Measurements from ENCODE around the gene MRM2.

The MRM2 gene

GRCh38 chr7:2247141-2247995 lies 5.4 kb upstream of the MRM2 start:
- no peak for DNase-seq (ENCODE audit: low read depth in 2 of 2)

- DNase-seq (ENCODE audit: low read depth in 2 of 2) = no peak
These were observed 4.1 kb upstream of the MRM2 start for GRCh38 chr7:2245883-2246675.

GRCh38 chr7:2244404-2244995 lies 2.5 kb upstream of the MRM2 start:
- no peak for DNase-seq (ENCODE audit: low read depth in 2 of 2)

- no peak for DNase-seq (ENCODE audit: low read depth in 2 of 2)
These were observed 1.5 kb upstream of the MRM2 start for GRCh38 chr7:2243458-2243857.

- DNase-seq (ENCODE audit: low read depth in 2 of 2) = no peak
These were observed 780 bp upstream of the MRM2 start for GRCh38 chr7:2242541-2243429.

GRCh38 chr7:2239242-2239641 lies 2.8 kb downstream of the MRM2 start:
- no peak for DNase-seq (ENCODE audit: low read depth in 2 of 2)

- no peak for DNase-seq (ENCODE audit: low read depth in 2 of 2)
These were observed 4.8 kb downstream of the MRM2 start for GRCh38 chr7:2237109-2237602.

GRCh38 chr7:2233926-2234325 lies 8.1 kb downstream of the MRM2 start:
- no peak for DNase-seq (ENCODE audit: low read depth in 2 of 2)

GRCh38 chr7:2232766-2233520 lies 9.1 kb downstream of the MRM2 start, which contains the start of gene MAD1L1:
Gene MAD1L1 (minus strand): TSS chr7:2232945. CDS start chr7:2230133, 2,812 bp downstream.
- DNase-seq (ENCODE audit: low read depth in 2 of 2) = peak; percentile 72 to 80

- DNase-seq (ENCODE audit: low read depth in 2 of 2) = no peak
These were observed 9.8 kb downstream of the MRM2 start for GRCh38 chr7:2231992-2232765.

GRCh38 chr7:2230882-2231281 lies 11.1 kb downstream of the MRM2 start:
- no peak for DNase-seq (ENCODE audit: low read depth in 2 of 2)

GRCh38 chr7:2230226-2230625 lies 11.8 kb downstream of the MRM2 start:
- DNase-seq (ENCODE audit: low read depth in 2 of 2) = no peak

- no peak for DNase-seq (ENCODE audit: low read depth in 2 of 2)
These were observed 12.5 kb downstream of the MRM2 start for GRCh38 chr7:2229467-2229866.

GRCh38 chr7:2228921-2229320 lies 13.1 kb downstream of the MRM2 start:
- no peak for DNase-seq (ENCODE audit: low read depth in 2 of 2)

- no peak for DNase-seq (ENCODE audit: low read depth in 2 of 2)
These were observed 14.3 kb downstream of the MRM2 start for GRCh38 chr7:2227699-2228098.

- DNase-seq (ENCODE audit: low read depth in 2 of 2) = no peak
These were observed 16.2 kb downstream of the MRM2 start for GRCh38 chr7:2225830-2226229.

- DNase-seq (ENCODE audit: low read depth in 2 of 2) = no peak
These were observed 16.7 kb downstream of the MRM2 start for GRCh38 chr7:2225336-2225735.

GRCh38 chr7:2224934-2225333 lies 17.1 kb downstream of the MRM2 start:
- DNase-seq (ENCODE audit: low read depth in 2 of 2) = no peak

GRCh38 chr7:2224491-2224928 lies 17.5 kb downstream of the MRM2 start:
- no peak for DNase-seq (ENCODE audit: low read depth in 2 of 2)

- DNase-seq (ENCODE audit: low read depth in 2 of 2) = no peak
These were observed 18.7 kb downstream of the MRM2 start for GRCh38 chr7:2223321-2223720.

Data from stimulated activated CD8-positive, alpha-beta memory T cell treated with anti-CD3 and anti-CD28 coated beads, Interleukin-2, amount 100 ng/mL, for 1 hour (primary cell).